Panc1 (cell line): ENCODE results near the gene LDAF1. TPM values are rescaled to one million over a fixed set of nuclear protein-coding genes. Genes with fewer than 3 reads are reported as not detected.

Experiments used
- ATAC-seq: fragments of 200-7000 bp; cut with Tn5 transposase; 2 replicates; pipeline ENCODE4 v1.9.1; 2020; ENCODE audit warnings: mild to moderate bottlenecking, moderate library complexity
- BruUV-seq: library from RNA; stranded (reverse); fragments of 400-500 nt; replicated peaks from 2 replicates; lab custom pipeline; 2021; lab: Mats Ljungman, UMichigan
- CTCF ChIA-PET: fragments of 300-600 bp; sonication (Branson Sonifier 250); formaldehyde crosslinking; loops from one replicate; lab custom pipeline; 2022; ENCODE audit warnings: antibody characterized with exemption; lab: Charles Lee
- POLR2A ChIA-PET: fragments of 300-600 bp; sonication (Branson Sonifier 250); formaldehyde crosslinking; loops from one replicate; lab custom pipeline; 2022; ENCODE audit warnings: antibody characterized with exemption; lab: Charles Lee
- DNase-seq: peaks from one replicate; pipeline ENCODE4 v3.0.0-alpha.2; 2010; ENCODE audit warnings: low read depth, low spot score
- H3K27ac ChIP-seq: 2 replicates; pipeline ENCODE4 v1.5.1; 2011; ENCODE audit warnings: mild to moderate bottlenecking, low read length, inconsistent platforms
- H3K27me3 ChIP-seq: fragments of 200-500 bp; sonication (Bioruptor generic); 2 replicates; pipeline ENCODE4 v1.6.0; 2014; ENCODE audit warnings: low read length, inconsistent platforms; ENCODE audit not compliant: control insufficient read depth, insufficient read depth
- H3K36me3 ChIP-seq: fragments of 200-500 bp; sonication (Bioruptor generic); 2 replicates; pipeline ENCODE4 v1.5.1; 2014; ENCODE audit warnings: inconsistent platforms, mild to moderate bottlenecking, low read length, moderate library complexity; ENCODE audit not compliant: control insufficient read depth, insufficient read depth
- H3K4me1 ChIP-seq: 2 replicates; pipeline ENCODE4 v1.5.1; 2011; ENCODE audit warnings: inconsistent platforms, mild to moderate bottlenecking, low read length, moderate library complexity; ENCODE audit not compliant: control insufficient read depth, insufficient read depth
- H3K4me3 ChIP-seq, 2 experiments: 2 replicates each; pipeline ENCODE4 v1.5.1; 2011 to 2012; ENCODE audit warnings: low read depth in 2 of 2, low read length in 2 of 2, mild to moderate bottlenecking in 2 of 2, inconsistent platforms in 1 of 2, moderate library complexity in 1 of 2
- H3K9me3 ChIP-seq: fragments of 200-500 bp; sonication (Bioruptor generic); 2 replicates; pipeline ENCODE4 v1.5.1; 2014; ENCODE audit warnings: low read depth, mild to moderate bottlenecking, inconsistent platforms, low read length, moderate library complexity; ENCODE audit not compliant: control insufficient read depth, insufficient read depth
- POLR2AphosphoS5 ChIP-seq: IDR thresholded peaks from 2 replicates; pipeline ENCODE4 v1.6.1; 2012; ENCODE audit warnings: mild to moderate bottlenecking, low read depth, low read length, moderate library complexity
- SIN3A ChIP-seq: IDR thresholded peaks from 2 replicates; pipeline ENCODE4 v1.6.1; 2012; ENCODE audit warnings: low read depth, mild to moderate bottlenecking, low read length, moderate library complexity, borderline replicate concordance; ENCODE audit not compliant: insufficient read depth
- TCF7L2 ChIP-seq: IDR thresholded peaks from 2 replicates; pipeline ENCODE4 v1.6.1; 2011; ENCODE audit warnings: mild to moderate bottlenecking, low read depth, low read length, inconsistent platforms
- in situ Hi-C: cut with HindIII; loops from 2 replicates; pipeline ENCODE4 v1.10.0; 2016; ENCODE audit warnings: low sequenced_read_pairs, low pct_unique_long_range_greater_than_20kb
- intact Hi-C: fragments of 100-400 bp; cut with micrococcal nuclease; formaldehyde crosslinking; loops from one replicate; pipeline ENCODE4 v1.10.0; 2022; ENCODE audit not compliant: unreplicated experiment
- total RNA-seq: library from RNA; stranded (reverse); gene quantifications from one replicate; pipeline ENCODE4 v1.2.1, GENCODE V29; 2021; ENCODE audit not compliant: unreplicated experiment
- TF ChIP-seq, protein P1 (sequence below): fragments of 450-650 bp; IDR thresholded peaks from 2 replicates; pipeline ENCODE4 v1.5.1; 2017; ENCODE audit warnings: mild to moderate bottlenecking
- TF ChIP-seq, protein P2 (sequence below), 2 experiments: IDR thresholded peaks; 2 replicates each; pipeline ENCODE4 v1.6.1; 2011 to 2012; ENCODE audit warnings: low read depth in 2 of 2, control low read depth in 1 of 2, low read length in 1 of 2, mild to moderate bottlenecking in 1 of 2, moderate library complexity in 1 of 2; ENCODE audit not compliant: insufficient read depth in 1 of 2

Gene LDAF1
- total RNA-seq, 1 experiment from 2014 or later = 15.2 TPM

DNA sequence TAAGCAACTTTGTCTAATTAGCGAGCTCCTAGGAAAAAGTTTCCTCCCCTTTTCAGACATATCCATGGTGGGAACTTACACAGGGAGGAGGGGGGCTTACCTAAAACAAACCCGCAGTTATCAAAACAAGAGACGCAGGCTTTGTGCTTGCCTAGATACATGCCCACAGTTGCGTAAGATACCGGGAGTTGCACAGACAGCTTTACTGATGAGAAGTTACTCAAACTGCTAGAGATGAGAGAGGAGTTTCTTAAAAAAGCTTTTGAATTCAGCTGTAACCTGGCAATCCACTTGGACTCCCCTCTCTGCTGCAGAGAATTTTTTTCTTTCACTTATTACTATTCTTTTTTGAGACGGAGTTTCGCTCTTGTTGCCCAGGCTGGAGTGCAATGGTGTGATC lies 59.7 kb downstream of the LDAF1 start:
- ChIA-PET CTCF (interaction anchor here (0.6 kb wide), 1 partner anchor 34 kb away, joined by 4 read pairs; no protein-coding TSS in a partner anchor), POLR2A (no interaction called here)
- Histone ChIP-seq H3K27me3 (peaks cover 3% of the 10 kb centered on the region), H3K9me3 (no peaks in the 10 kb centered on the region), H3K4me3 (no peak overlapping the region), H3K36me3 (no peaks in the 10 kb centered on the region), H3K4me1 (no peaks in the 10 kb centered on the region), H3K27ac (no peak overlapping the region)
- BruUV-seq = no TSS peak
- TF ChIP-seq SIN3A = no peak
- TF ChIP-seq POLR2AphosphoS5 = no peak
- TF ChIP-seq, protein P1, sequence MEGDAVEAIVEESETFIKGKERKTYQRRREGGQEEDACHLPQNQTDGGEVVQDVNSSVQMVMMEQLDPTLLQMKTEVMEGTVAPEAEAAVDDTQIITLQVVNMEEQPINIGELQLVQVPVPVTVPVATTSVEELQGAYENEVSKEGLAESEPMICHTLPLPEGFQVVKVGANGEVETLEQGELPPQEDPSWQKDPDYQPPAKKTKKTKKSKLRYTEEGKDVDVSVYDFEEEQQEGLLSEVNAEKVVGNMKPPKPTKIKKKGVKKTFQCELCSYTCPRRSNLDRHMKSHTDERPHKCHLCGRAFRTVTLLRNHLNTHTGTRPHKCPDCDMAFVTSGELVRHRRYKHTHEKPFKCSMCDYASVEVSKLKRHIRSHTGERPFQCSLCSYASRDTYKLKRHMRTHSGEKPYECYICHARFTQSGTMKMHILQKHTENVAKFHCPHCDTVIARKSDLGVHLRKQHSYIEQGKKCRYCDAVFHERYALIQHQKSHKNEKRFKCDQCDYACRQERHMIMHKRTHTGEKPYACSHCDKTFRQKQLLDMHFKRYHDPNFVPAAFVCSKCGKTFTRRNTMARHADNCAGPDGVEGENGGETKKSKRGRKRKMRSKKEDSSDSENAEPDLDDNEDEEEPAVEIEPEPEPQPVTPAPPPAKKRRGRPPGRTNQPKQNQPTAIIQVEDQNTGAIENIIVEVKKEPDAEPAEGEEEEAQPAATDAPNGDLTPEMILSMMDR = no peak
- TF ChIP-seq TCF7L2 = no peak
- TF ChIP-seq, protein P2, sequence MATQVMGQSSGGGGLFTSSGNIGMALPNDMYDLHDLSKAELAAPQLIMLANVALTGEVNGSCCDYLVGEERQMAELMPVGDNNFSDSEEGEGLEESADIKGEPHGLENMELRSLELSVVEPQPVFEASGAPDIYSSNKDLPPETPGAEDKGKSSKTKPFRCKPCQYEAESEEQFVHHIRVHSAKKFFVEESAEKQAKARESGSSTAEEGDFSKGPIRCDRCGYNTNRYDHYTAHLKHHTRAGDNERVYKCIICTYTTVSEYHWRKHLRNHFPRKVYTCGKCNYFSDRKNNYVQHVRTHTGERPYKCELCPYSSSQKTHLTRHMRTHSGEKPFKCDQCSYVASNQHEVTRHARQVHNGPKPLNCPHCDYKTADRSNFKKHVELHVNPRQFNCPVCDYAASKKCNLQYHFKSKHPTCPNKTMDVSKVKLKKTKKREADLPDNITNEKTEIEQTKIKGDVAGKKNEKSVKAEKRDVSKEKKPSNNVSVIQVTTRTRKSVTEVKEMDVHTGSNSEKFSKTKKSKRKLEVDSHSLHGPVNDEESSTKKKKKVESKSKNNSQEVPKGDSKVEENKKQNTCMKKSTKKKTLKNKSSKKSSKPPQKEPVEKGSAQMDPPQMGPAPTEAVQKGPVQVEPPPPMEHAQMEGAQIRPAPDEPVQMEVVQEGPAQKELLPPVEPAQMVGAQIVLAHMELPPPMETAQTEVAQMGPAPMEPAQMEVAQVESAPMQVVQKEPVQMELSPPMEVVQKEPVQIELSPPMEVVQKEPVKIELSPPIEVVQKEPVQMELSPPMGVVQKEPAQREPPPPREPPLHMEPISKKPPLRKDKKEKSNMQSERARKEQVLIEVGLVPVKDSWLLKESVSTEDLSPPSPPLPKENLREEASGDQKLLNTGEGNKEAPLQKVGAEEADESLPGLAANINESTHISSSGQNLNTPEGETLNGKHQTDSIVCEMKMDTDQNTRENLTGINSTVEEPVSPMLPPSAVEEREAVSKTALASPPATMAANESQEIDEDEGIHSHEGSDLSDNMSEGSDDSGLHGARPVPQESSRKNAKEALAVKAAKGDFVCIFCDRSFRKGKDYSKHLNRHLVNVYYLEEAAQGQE (IDR thresholded peaks at IDR 0.05; ENCODE audit: insufficient read depth in 1 of 2, low read depth in 2 of 2, low read length in 1 of 2) = no peak
- in situ Hi-C loops (no loop called here), intact Hi-C loops (no loop called here)
- ATAC-seq (no peak), DNase-seq (no peak)

DNA sequence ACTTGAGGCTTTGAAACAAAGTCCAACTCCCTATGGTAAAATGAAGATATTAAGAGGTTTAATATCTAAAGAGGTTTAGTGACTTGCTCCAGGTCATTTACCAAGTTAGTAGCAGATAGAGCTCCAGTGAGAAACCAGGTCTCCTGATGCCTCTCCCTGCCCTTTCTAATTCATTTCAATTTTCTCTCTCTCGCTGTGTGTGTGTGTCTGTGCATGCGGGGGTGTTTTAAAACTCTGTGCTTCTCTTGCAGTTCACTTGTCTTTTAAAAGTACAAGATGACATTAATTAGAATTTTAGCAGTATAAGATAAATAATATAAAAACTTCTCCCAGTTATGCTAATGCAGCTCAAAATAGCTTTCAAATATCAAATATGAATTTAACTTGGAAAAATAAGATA lies 61.1 kb downstream of the LDAF1 start:
- TF ChIP-seq, protein P1 = no peak
- no TSS peak for BruUV-seq

More for the DNA sequence above, 61.1 kb downstream of the LDAF1 start:
- in situ Hi-C loops = no loop called here
- Histone ChIP-seq H3K27ac (no peak overlapping the region), H3K36me3 (no peaks in the 10 kb centered on the region), H3K4me3 (no peak overlapping the region), H3K27me3 (peaks cover 6% of the 10 kb centered on the region), H3K4me1 (no peaks in the 10 kb centered on the region), H3K9me3 (no peaks in the 10 kb centered on the region)
- intact Hi-C loops = no loop called here
- ATAC-seq = no peak
- DNase-seq = no peak
- ChIA-PET POLR2A (no interaction called here), CTCF (no interaction called here)
